ENCODE data around the gene CNIH2.
"Not testable (repeated sequence)": the region's sequence is repeated elsewhere in the genome, so short reads cannot be mapped to it uniquely, and the experiment has no call there.

CNIH2 gene

GRCh38 chr11:66277471-66278362 lies at the start of gene CNIH2:
Gene CNIH2, plus strand, starts transcription at chr11:66278175. Its CDS starts 282 bp downstream, at chr11:66278457.
- no peak for DNase-seq

DNA sequence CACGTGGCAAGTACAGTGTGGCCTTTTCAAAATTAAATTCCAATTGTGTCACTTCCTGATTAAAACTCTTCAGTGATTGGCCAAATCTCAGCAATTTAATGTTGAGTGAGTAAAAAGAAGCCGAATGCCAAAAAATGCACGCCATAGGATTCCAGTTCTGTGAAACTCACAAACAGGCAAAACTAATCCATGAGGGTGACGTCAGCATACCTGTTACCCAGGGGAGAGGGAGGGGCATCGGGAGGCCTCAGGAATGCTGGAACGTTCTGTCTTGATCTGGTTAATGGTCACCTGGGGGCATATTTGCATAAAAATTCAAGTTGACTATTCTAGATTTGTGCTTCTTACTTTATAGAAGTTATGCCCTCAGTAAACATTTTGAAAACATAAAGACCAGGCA lies 49.5 kb upstream of the CNIH2 start:
- DNase-seq: no peak

DNA sequence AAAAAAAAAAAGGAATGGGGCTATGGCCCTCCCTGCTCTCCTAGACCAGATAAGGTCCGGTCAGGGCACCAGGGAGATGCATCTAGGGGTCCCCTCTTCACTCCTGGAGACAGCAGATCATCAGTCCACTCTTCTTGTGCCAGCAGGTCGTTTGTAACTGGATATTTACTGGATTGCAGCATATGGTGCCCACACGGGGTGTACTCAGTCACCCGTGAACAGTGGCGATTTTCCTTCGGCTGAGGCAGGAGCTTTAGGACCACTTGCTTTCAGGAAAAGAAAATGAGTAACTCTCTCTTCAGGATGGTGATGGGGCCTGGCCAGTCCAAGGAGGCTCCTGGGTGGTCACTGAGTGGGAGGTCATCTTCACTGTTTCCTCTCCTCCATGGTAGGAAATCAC lies 47.8 kb upstream of the CNIH2 start:
- DNase-seq: no peak

DNA sequence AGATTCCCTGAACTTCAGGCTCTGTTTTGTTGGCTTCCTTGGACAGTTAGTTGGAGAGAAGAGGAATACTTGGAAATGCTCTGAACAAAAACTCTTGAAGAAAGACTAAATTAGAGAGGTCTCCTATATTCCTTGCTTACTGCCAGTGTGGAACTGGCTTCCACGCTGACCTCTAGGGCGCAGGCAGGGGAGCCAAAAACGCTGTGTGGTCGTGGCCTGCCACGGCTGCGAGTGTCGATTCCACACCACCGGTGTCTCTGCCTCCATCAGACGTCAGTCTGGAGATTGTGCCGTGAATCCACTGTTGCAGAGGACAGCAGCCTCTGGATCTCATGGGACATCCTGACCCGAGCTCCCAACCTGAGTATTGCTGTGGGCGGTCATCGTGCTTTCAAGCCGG lies 47.0 kb upstream of the CNIH2 start:
- no peak for DNase-seq

- DNase-seq: no peak
Observed at GRCh38 chr11:66231561-66231960, 46.4 kb upstream of the CNIH2 start.

DNA sequence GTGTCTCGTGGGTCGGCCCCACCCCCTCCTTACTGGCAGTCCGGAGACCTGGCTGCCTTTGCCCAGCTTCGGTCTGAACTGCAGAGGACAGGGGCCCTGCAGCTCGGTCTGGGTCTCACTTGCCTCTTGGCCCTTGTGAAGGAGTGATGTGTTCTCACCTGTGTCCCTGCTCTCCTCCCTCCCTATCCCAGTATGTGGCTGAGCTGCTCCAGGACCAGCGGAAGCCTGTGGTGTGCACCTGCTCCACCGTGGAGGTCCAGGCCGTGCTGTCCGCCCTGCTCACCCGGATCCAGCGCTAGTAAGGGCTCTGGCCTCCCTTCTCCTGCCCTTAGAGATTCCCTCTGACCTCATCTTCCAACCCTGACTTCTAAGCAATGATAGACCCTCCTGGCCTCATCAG lies 45.2 kb upstream of the CNIH2 start:
- no peak for DNase-seq

DNA sequence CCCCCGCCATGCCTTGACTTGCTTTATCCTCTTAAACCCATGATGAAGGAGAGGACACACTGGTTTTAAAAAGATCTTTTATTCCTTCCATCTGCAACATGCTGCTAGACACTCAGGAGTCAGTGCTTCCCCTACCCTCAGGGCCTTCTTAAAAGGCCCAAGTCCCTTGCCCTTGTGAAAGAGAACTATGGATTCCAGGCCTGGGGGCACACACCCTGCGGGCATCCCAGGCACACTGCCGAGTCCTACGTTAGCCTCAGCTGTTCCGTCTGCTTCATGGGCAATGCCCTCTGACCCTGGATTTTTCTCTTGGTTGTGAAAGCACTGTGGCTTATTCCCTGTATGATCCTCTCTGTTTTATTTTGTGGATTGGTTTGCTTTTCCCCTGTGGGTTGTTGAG lies 44.7 kb upstream of the CNIH2 start:
- no peak for DNase-seq

DNA sequence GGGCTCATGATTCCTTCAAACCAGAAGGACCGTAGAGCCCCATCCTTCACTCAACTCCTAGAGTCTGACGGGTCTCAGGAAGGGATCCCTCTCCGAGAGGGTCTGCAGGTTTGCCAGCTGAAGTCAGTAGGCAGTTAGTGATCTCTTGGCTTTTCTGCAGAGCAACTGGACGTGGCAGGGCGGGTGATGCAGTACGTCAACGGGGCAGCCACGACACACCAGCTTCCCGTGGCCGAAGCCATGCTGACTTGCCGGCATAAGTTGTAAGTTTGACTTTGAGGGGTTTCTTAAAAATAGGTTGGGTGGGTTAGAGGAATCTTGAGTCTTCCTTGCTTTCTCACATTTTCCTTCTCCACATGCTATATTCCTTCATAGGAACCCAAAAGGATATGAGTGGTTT lies 42.8 kb upstream of the CNIH2 start:
- no peak for DNase-seq

- DNase-seq: no peak
Observed at GRCh38 chr11:66237867-66238266, 40.1 kb upstream of the CNIH2 start.

DNA sequence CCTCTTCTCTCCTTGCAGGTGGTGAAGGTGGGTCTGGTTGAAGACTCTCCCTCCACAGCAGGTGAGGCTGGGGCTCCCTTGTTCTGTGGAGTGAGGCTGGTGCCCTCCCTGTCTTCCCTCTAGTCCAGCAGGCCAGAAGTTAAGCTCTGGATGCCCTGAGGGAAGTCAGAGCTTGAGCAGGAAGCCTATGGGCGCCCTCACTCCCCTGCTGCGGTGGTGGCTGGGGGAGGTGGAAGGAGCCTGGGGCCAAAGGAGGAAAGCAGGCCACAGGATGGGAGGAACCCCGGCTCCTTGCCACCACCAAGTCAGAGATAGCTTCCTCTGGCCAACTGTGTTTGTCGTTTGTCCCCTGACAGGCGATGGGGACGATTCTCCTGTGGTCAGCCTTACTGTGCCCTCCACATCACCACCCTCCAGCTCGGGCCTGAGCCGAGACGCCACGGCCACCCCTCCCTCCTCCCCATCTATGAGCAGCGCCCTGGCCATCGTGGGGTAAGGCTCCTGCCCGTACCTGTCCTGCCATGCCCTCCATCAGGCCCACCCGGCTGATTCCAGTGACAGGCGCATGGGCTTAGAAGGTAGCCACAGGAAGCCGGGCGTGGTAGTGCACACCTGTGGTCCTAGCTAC lies 39.1 kb upstream of the CNIH2 start:
- no peak for DNase-seq

- DNase-seq: no peak
Observed at GRCh38 chr11:66239511-66239910, 38.5 kb upstream of the CNIH2 start.

DNA sequence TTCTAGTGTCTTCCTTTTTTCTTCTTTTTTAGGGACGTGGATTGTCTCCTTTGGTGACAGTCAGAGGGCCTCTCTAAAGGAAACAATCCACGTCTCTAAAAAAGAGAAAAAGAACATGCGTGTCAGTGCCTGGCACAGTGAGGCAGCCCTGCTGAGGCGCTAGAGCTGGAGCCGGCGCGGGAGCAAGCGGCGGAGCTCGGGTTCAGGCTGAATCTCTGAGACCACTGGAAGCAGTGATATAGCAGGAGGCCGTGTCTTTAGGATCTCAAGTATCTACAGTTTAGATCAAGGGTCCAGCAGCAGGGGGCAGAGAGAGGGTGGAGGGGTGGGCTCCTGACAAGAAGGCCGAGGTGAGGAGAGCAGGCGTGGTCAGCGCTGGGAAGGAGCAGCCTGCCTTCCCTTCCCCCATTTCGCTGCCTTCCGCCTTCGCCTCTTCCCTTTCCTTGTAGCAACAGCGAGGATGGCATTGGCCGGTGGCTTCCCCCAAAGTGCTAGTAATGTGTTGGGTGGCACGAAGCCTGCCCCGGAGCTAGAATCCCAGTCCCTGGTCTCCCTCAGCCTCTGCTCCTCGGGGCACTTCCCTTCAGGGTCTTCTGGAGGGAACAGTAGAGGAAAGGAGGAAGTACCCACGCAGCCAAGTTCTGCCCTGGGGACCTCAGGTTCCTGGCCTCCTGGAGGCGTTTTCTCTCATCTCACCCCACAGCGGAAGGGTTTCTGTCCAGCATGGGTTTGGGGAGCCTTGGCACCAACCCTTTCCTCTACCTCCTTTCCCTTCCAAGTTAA lies 37.8 kb upstream of the CNIH2 start:
- no peak for DNase-seq

- DNase-seq: no peak
Observed at GRCh38 chr11:66240781-66241136, 37.2 kb upstream of the CNIH2 start.

GRCh38 chr11:66242095-66242765 lies 35.7 kb upstream of the CNIH2 start:
- no peak for DNase-seq

GRCh38 chr11:66243782-66244535 lies 34.0 kb upstream of the CNIH2 start:
- no peak for DNase-seq

GRCh38 chr11:66247295-66247694 lies 30.7 kb upstream of the CNIH2 start:
- DNase-seq: no peak

DNA sequence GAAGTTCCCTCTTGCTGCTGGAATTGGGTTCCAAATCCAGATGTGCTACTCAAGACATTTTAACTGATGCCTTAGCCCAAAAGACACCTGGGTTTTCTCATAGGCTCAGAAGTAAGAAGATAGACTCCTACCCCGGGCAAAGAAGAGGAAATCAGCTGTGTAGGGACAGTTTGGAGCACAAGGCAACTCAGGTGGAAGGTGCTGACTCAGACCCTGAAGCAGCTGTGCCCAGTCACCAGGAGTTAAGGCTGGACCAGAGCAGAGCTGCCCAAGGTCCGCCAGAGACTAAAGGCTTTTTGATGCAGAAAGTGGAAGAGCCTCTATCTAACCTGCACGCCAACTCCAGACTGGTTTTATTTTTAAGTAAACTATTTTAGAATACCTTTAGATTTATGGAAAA lies 30.2 kb upstream of the CNIH2 start:
- DNase-seq: no peak

DNA sequence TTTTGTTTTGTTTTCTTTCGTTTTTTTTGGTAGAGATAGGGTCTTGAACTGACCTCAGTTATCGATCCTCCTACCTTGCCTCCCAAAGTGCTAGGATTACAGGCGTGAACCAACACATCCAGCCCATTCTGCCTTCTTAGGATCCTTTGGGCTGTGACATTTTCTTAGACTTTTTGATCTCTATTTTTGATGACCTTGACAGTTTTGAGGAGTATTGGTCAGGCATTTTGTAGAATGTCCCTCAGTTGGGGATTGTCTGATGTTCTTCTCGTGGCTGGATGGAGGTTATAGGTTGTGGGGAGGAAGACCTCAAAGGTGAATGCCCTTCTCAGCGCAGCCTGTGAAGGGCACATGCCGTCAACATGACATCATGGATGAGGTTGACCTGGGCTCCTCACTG lies 29.1 kb upstream of the CNIH2 start:
- DNase-seq: no peak

GRCh38 chr11:66251809-66252208 lies 26.2 kb upstream of the CNIH2 start:
- no peak for DNase-seq

- DNase-seq: not testable (repeated sequence)
Observed at GRCh38 chr11:66253081-66253480, 24.9 kb upstream of the CNIH2 start.

DNA sequence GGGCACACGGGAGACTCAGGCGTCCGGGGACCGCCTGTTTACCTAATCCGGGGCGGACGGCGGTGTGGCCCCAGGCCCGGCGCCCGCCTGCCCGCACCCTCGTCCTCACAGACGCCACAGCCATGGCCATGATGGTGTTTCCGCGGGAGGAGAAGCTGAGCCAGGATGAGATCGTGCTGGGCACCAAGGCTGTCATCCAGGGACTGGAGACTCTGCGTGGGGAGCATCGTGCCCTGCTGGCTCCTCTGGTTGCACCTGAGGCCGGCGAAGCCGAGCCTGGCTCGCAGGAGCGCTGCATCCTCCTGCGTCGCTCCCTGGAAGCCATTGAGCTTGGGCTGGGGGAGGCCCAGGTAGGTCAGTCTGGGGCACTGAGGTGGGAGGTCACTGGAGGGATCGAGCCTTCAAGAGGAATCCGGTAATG lies 19.5 kb upstream of the CNIH2 start:
- DNase-seq: no peak

DNA sequence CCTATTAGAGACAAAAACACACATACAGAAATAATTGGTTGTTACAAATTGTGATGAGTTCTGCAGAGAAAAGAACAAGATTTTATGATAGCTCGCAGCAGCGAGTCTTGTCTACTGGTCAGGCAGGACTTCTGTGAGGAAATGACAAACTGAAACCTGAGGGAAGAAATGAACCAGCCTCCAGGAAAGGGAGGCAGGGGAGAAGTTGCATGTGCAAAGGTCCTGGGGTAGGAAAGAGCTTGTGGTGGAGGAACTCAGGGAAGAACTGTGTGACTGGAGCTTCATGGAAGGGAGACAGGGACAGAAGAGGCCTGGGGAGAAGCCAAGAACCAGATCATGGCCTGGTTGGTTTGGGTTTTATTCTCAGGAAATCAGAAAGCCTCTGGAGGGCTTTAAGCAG lies 18.8 kb upstream of the CNIH2 start:
- no peak for DNase-seq

All from NCI-H1436 treated with DMSO at 0.1 percent for 48 hours (cell line).